ENCODE results near the gene HCRTR1. TPM values are rescaled to one million over a fixed set of nuclear protein-coding genes. Genes with fewer than 3 reads are reported as not detected.

Gene HCRTR1
- total and polyA plus RNA-seq, 2 donors (not counting 3 experiments of a cell fraction or from before 2014, with no cell fraction given): 0.93 to 1.5 TPM

DNA sequence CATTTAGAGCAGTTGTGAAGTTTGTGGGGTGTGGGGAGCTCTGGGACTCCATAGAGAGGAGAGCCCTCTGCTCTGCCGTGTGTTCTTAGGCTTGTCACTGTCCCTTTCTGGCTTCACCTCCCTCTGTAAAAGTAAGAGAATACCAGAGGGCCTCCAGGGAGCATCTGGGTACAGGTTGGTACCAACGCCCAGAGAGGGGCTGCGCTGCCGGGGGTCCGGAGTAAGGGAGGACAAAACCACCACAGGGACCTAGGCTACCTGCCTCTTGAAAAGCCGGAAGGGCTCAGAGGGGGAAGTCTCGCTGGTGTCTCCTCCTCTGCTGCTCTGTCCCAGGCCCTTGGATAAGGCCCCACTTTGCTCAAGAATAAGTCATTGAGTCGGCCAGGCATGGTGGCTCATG, 44.2 kb upstream of the HCRTR1 start:
- Histone ChIP-seq H3K9ac (replicated peaks; ENCODE audit: extremely low read depth, insufficient read depth, low read length) (no peak overlapping the region), H3K27me3 (ENCODE audit: control insufficient read depth in 2 of 2, insufficient read depth in 2 of 2, low read length in 2 of 2) (no peaks in the 10 kb centered on the region), H4K20me1 (replicated peaks; ENCODE audit: control insufficient read depth, extremely low read depth, insufficient read depth, low read length) (no peaks in the 10 kb centered on the region), H3K36me3 (ENCODE audit: control insufficient read depth in 2 of 2, extremely low read depth in 1 of 2, insufficient read depth in 2 of 2, low read length in 2 of 2) (no peaks in the 10 kb centered on the region), H3K4me3 (replicated peaks in 1 of 3; ENCODE audit: insufficient read depth in 1 of 3, low read depth in 1 of 3, low read length in 3 of 3) (no peak overlapping the region), H3K4me2 (ENCODE audit: insufficient read depth, low read length) (no peak overlapping the region), H3K79me2 (ENCODE audit: control insufficient read depth, insufficient read depth, low read length) (peaks cover 20% of the 10 kb centered on the region), H3K4me1 (ENCODE audit: control insufficient read depth, extremely low read depth, insufficient read depth, low read length) (peaks cover 38% of the 10 kb centered on the region), H2AFZ (ENCODE audit: low read depth, low read length) (no peak overlapping the region), H3K27ac (ENCODE audit: insufficient read depth, low read depth, low read length) (peak overlapping the region; percentile 88), H3K9me3 (replicated peaks; ENCODE audit: control insufficient read depth, insufficient read depth, low read length) (no peaks in the 10 kb centered on the region), H3K9me1 (replicated peaks; ENCODE audit: control insufficient read depth, extremely low read depth, insufficient read depth, low read length) (no peaks in the 10 kb centered on the region)
- DNase-seq (ENCODE audit: low read depth, low spot score): no peak
- ChIA-PET POLR2A (interaction anchor here (1.2 kb wide), 1 partner anchor 14 kb away, joined by 4 read pairs; no protein-coding TSS in a partner anchor), CTCF (interaction anchor here (0.7 to 4.0 kb wide), 9 partner anchors 10 to 142 kb away, joined by 3 to 15 read pairs (median 4); no protein-coding TSS in a partner anchor)
- TSS peak; percentile 54 for BruUV-seq (replicated peaks)
- TF ChIP-seq, protein P1, sequence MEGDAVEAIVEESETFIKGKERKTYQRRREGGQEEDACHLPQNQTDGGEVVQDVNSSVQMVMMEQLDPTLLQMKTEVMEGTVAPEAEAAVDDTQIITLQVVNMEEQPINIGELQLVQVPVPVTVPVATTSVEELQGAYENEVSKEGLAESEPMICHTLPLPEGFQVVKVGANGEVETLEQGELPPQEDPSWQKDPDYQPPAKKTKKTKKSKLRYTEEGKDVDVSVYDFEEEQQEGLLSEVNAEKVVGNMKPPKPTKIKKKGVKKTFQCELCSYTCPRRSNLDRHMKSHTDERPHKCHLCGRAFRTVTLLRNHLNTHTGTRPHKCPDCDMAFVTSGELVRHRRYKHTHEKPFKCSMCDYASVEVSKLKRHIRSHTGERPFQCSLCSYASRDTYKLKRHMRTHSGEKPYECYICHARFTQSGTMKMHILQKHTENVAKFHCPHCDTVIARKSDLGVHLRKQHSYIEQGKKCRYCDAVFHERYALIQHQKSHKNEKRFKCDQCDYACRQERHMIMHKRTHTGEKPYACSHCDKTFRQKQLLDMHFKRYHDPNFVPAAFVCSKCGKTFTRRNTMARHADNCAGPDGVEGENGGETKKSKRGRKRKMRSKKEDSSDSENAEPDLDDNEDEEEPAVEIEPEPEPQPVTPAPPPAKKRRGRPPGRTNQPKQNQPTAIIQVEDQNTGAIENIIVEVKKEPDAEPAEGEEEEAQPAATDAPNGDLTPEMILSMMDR (IDR thresholded peaks at IDR 0.05; ENCODE audit: extremely low read depth in 1 of 2, insufficient read depth in 1 of 2, low read depth in 1 of 2, low read length in 2 of 2): no peak
- no peak for TF ChIP-seq POLR2A (IDR thresholded peaks at IDR 0.05; ENCODE audit: low read depth, low read length)
- peak; percentile 43 for FAIRE-seq
- intact Hi-C loops (cut with micrococcal nuclease): loop anchor here (1.0 kb wide), 1 partner anchor 9 kb away; no protein-coding TSS in a partner anchor
- dilution Hi-C loops (cut with MboI; ENCODE audit: extremely low pct_ligation_motif_present, low sequenced_read_pairs): no loop called here

DNA sequence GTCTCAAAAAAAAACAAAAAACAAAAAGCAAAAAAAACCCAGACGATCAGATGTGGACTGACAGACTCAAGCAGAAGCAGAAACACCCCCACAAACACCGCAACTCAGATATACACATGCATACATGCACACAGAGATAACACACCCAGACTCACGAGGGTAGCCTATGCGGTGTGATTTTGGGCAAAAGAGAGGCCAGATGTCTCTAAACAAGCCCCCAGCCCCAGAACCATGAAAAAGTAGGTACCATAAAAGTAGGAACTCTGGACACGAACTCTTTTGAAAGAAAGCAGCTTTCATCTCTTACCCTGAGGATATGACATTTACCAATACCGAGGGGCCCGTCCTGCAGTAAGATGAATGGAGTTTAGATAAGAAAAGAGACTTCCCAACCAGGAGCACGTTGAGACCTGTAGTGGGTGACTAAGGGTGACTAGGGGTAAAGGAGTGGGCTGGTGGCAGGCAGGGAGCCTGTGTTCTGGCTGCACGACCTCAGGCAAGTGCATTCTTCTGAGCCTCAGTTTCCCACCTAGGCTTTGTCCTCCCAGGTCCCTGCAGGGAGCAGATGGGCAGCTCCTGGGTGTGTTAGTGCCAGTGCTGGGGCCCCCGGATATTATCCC, 42.6 kb upstream of the HCRTR1 start:
- Histone ChIP-seq H3K9ac (replicated peaks; ENCODE audit: extremely low read depth, insufficient read depth, low read length) (peak overlapping the region; percentile 19), H3K27me3 (ENCODE audit: control insufficient read depth in 2 of 2, insufficient read depth in 2 of 2, low read length in 2 of 2) (no peaks in the 10 kb centered on the region), H3K9me1 (replicated peaks; ENCODE audit: control insufficient read depth, extremely low read depth, insufficient read depth, low read length) (no peaks in the 10 kb centered on the region), H3K4me2 (ENCODE audit: insufficient read depth, low read length) (peak overlapping the region; percentile 33), H3K27ac (ENCODE audit: insufficient read depth, low read depth, low read length) (peak overlapping the region; percentile 88), H3K9me3 (replicated peaks; ENCODE audit: control insufficient read depth, insufficient read depth, low read length) (no peaks in the 10 kb centered on the region), H3K4me1 (ENCODE audit: control insufficient read depth, extremely low read depth, insufficient read depth, low read length) (peaks cover 48% of the 10 kb centered on the region), H3K79me2 (ENCODE audit: control insufficient read depth, insufficient read depth, low read length) (peaks cover 34% of the 10 kb centered on the region), H3K4me3 (replicated peaks in 1 of 3; ENCODE audit: insufficient read depth in 1 of 3, low read depth in 1 of 3, low read length in 3 of 3) (no peak overlapping the region), H3K36me3 (ENCODE audit: control insufficient read depth in 2 of 2, extremely low read depth in 1 of 2, insufficient read depth in 2 of 2, low read length in 2 of 2) (no peaks in the 10 kb centered on the region), H4K20me1 (replicated peaks; ENCODE audit: control insufficient read depth, extremely low read depth, insufficient read depth, low read length) (no peaks in the 10 kb centered on the region), H2AFZ (ENCODE audit: low read depth, low read length) (no peak overlapping the region)
- DNase-seq (ENCODE audit: low read depth, low spot score) (peak; percentile 34), FAIRE-seq (peak; percentile 21)
- ChIA-PET CTCF (interaction anchor here (1.1 to 4.0 kb wide), 3 partner anchors 14 to 26 kb away, joined by 4 to 15 read pairs (median 9); no protein-coding TSS in a partner anchor), POLR2A (interaction anchor here (1.2 kb wide), 1 partner anchor 13 kb away, joined by 4 read pairs; no protein-coding TSS in a partner anchor)
- TF ChIP-seq JUN (IDR thresholded peaks at IDR 0.05; ENCODE audit: borderline replicate concordance, insufficient read depth, insufficient read length, low read depth) (no peak), GATA2 (IDR thresholded peaks at IDR 0.05; ENCODE audit: insufficient read depth, insufficient read length, low read depth, low read length) (peak; percentile 60)
- no TSS peak for BruUV-seq (replicated peaks)
- intact Hi-C loops (cut with micrococcal nuclease) (loop anchor here (1.0 to 5.0 kb wide), 3 partner anchors 14 to 137 kb away; no protein-coding TSS in a partner anchor), dilution Hi-C loops (cut with MboI; ENCODE audit: extremely low pct_ligation_motif_present, low sequenced_read_pairs) (no loop called here)

Data from endothelial cell of umbilical vein (primary cell).